HepG2 (cell line): ENCODE data around the gene CD3G. TPM values are rescaled to one million over a fixed set of nuclear protein-coding genes. Genes with fewer than 3 reads are reported as not detected.

Experiments used
- ASH2L ChIP-seq: fragments of 300-600, 200-600 bp; sonication (generic); IDR thresholded peaks from 2 replicates; pipeline ENCODE4 v1.7.0; 2017; ENCODE audit warnings: low read depth, mild to moderate bottlenecking, moderate library complexity, mixed read lengths, low read length; ENCODE audit not compliant: insufficient read length
- ATRX ChIP-seq: sonication (generic); formaldehyde crosslinking; IDR thresholded peaks from 2 replicates; pipeline ENCODE4 v1.4.0; 2020; ENCODE audit warnings: missing genetic modification reagents, borderline replicate concordance
- CENPT ChIP-seq: sonication (generic); formaldehyde crosslinking; IDR thresholded peaks from 2 replicates; pipeline ENCODE4 v1.8.0; 2022; ENCODE audit warnings: low read depth, mild to moderate bottlenecking, moderate library complexity, missing genetic modification reagents
- CTCF ChIP-seq: sonication (generic); formaldehyde crosslinking; IDR thresholded peaks from 2 replicates; pipeline ENCODE4 v1.5.0; 2020; ENCODE audit warnings: mild to moderate bottlenecking, missing genetic modification reagents, moderate library complexity
- DMAP1 ChIP-seq: IDR thresholded peaks from 2 replicates; pipeline ENCODE4 v1.6.1; 2016
- EEA1 ChIP-seq: sonication (generic); formaldehyde crosslinking; IDR thresholded peaks from 2 replicates; pipeline ENCODE4 v1.5.1; 2020; ENCODE audit warnings: mild to moderate bottlenecking, missing genetic modification reagents, borderline replicate concordance
- FOXC1 ChIP-seq: sonication (generic); formaldehyde crosslinking; IDR thresholded peaks from 2 replicates; pipeline ENCODE4 v1.8.0; 2022; ENCODE audit warnings: mild to moderate bottlenecking, missing genetic modification reagents, borderline replicate concordance
- FOXP1 ChIP-seq, 2 experiments: fragments of 450-650 bp in 1 of 2; IDR thresholded peaks; 2 replicates each; pipeline ENCODE4 v1.6.1; 2017 to 2018; ENCODE audit warnings: antibody characterized with exemption in 1 of 2
- FUBP1 ChIP-seq: sonication (generic); formaldehyde crosslinking; IDR thresholded peaks from 2 replicates; pipeline ENCODE4 v1.5.1; 2020; ENCODE audit warnings: missing genetic modification reagents, mild to moderate bottlenecking, borderline replicate concordance
- GATAD1 ChIP-seq: IDR thresholded peaks from 2 replicates; pipeline ENCODE4 v1.6.1; 2016; ENCODE audit warnings: missing genetic modification reagents, missing compliant biosample characterization
- GATAD2A ChIP-seq: IDR thresholded peaks from 2 replicates; pipeline ENCODE4 v1.6.1; 2016
- HNF4A ChIP-seq: sonication (generic); formaldehyde crosslinking; IDR thresholded peaks from 2 replicates; pipeline ENCODE4 v1.4.0; 2020; ENCODE audit warnings: missing genetic modification reagents
- HOXA9 ChIP-seq: sonication (generic); formaldehyde crosslinking; IDR thresholded peaks from 2 replicates; pipeline ENCODE4 v1.8.1; 2022; ENCODE audit warnings: missing genetic modification reagents, mild to moderate bottlenecking, moderate library complexity, borderline replicate concordance
- JUN ChIP-seq: sonication (generic); formaldehyde crosslinking; IDR thresholded peaks from 2 replicates; pipeline ENCODE4 v1.4.0; 2020; ENCODE audit warnings: mild to moderate bottlenecking, missing genetic modification reagents
- SAP130 ChIP-seq: IDR thresholded peaks from 2 replicates; pipeline ENCODE4 v1.6.1; 2016; ENCODE audit warnings: low read depth
- SOX6 ChIP-seq, 2 experiments: fragments of 450-650 bp in 1 of 2; sonication (generic) in 1 of 2; formaldehyde crosslinking in 1 of 2; IDR thresholded peaks; 2 replicates each; pipeline versions ENCODE4 v1.4.0 to v1.6.1; 2017 to 2020; ENCODE audit warnings: antibody characterized with exemption in 1 of 2, mild to moderate bottlenecking in 1 of 2, missing genetic modification reagents in 1 of 2
- ZBTB34 ChIP-seq: sonication (generic); formaldehyde crosslinking; IDR thresholded peaks from 2 replicates; pipeline ENCODE4 v1.8.0; 2022; ENCODE audit warnings: mild to moderate bottlenecking, missing genetic modification reagents
- ZKSCAN8 ChIP-seq: IDR thresholded peaks from 2 replicates; pipeline ENCODE4 v1.6.1; 2016; ENCODE audit warnings: borderline replicate concordance, missing genetic modification reagents, missing compliant biosample characterization
- ZNF3 ChIP-seq: IDR thresholded peaks from 2 replicates; pipeline ENCODE4 v1.7.0; 2017; ENCODE audit warnings: inconsistent platforms
- polyA plus RNA-seq, 8 experiments: library from polyadenylated mRNA; depleted of rRNA in 3 of 8; stranded (reverse) in 7 of 8; unstranded in 1 of 8; fragments of >200 nt; fragmentation: Illumina TruSeq in 4 of 8; extraction: Trizol in 4 of 8; gene quantifications; 2 replicates each; pipeline versions ENCODE4 v1.2.1 to v1.2.3, GENCODE V29; 2011 to 2016; ENCODE audit warnings: low read depth in 4 of 8, missing spikeins in 1 of 8, mixed read lengths in 1 of 8; ENCODE audit not compliant: insufficient read depth in 1 of 8
- total RNA-seq, 5 experiments: library from RNA; depleted of rRNA; stranded (reverse); fragments of >200 nt; fragmentation: Illumina TruSeq; extraction: Trizol; gene quantifications; 2 replicates each; pipeline ENCODE4 v1.2.3, GENCODE V29; 2016; ENCODE audit warnings: low read depth in 1 of 5
- TF ChIP-seq, protein P1 (sequence below): sonication (generic); formaldehyde crosslinking; IDR thresholded peaks from 2 replicates; pipeline ENCODE4 v1.4.0; 2020; ENCODE audit warnings: missing genetic modification reagents
- TF ChIP-seq, protein P2 (sequence below): sonication (generic); formaldehyde crosslinking; IDR thresholded peaks from 2 replicates; pipeline ENCODE4 v1.4.0; 2020; ENCODE audit warnings: mild to moderate bottlenecking, missing genetic modification reagents

CD3G gene
- total and polyA plus RNA-seq, 2 of the 13 experiments (the other 11 are each of a cell fraction or from before 2014, with no cell fraction given), result not detected

DNA sequence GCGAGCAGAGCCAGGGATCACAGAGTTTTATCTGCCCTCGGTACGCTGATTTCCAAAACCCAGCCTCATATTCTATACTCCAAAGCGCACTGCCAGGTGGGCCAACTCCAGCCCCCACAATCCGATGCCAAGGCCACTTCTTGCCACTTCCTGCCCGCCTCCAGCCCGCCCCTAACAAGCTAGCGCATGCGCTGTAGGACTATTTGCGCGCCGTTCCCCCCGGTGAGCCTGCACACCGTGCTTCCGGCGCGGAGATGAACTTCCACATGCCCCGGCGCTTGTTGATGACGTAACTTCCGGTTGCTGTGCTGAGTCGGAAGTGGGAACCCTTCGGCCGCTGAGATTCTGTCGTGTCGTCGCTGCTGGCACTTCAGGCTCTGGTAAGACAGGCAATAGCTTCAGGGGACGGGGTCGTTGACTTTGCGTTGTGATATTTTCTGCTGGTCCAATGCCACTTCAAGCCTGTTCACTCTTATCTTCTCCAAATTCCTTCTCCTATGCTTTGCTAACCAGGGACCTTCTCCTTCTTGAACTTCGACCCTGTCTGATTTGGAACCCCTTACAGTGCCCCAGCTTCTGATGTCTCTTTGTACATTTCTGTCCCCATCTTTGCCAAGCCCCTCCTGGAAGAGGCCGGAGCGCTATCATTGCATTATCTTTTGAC lies 15.3 kb downstream of the CD3G start, which contains the start of gene UBE4A (continued):
- TF ChIP-seq SOX6 (IDR thresholded peaks at IDR 0.05), result no peak
- peak; percentile 30; the same call in 1 of the 2 replicates for TF ChIP-seq SOX6 (CRISPR knock-in tag; IDR thresholded peaks at IDR 0.05)
- peak; percentile 88 for TF ChIP-seq ASH2L
- TF ChIP-seq ZBTB34 (CRISPR knock-in tag), result 0 out of 2 replicates have a peak, but pooled peaks have one; percentile 55
- no peak for TF ChIP-seq CTCF (CRISPR knock-in tag)
- peak; percentile 98 for TF ChIP-seq SAP130 (CRISPR knock-in tag)
- TF ChIP-seq CENPT, result no peak
- peak; percentile 61 for TF ChIP-seq GATAD2A (CRISPR knock-in tag)
- peak; percentile 60; the same call in 1 of the 2 replicates for TF ChIP-seq HNF4A (CRISPR knock-in tag)
- TF ChIP-seq ZKSCAN8 (CRISPR knock-in tag), result peak; percentile 44; the same call in 1 of the 2 replicates
- TF ChIP-seq JUN (CRISPR knock-in tag), result no peak
- TF ChIP-seq DMAP1 (CRISPR knock-in tag), result peak; percentile 74; the same call in 1 of the 2 replicates
- TF ChIP-seq EEA1 (CRISPR knock-in tag), result no peak
- no peak for TF ChIP-seq ZNF3 (CRISPR knock-in tag)
- TF ChIP-seq FOXC1, result no peak; the same call in 1 of the 2 replicates
- TF ChIP-seq, protein P1, sequence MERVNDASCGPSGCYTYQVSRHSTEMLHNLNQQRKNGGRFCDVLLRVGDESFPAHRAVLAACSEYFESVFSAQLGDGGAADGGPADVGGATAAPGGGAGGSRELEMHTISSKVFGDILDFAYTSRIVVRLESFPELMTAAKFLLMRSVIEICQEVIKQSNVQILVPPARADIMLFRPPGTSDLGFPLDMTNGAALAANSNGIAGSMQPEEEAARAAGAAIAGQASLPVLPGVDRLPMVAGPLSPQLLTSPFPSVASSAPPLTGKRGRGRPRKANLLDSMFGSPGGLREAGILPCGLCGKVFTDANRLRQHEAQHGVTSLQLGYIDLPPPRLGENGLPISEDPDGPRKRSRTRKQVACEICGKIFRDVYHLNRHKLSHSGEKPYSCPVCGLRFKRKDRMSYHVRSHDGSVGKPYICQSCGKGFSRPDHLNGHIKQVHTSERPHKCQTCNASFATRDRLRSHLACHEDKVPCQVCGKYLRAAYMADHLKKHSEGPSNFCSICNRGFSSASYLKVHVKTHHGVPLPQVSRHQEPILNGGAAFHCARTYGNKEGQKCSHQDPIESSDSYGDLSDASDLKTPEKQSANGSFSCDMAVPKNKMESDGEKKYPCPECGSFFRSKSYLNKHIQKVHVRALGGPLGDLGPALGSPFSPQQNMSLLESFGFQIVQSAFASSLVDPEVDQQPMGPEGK (CRISPR knock-in tag), result peak; percentile 71
- TF ChIP-seq FUBP1 (CRISPR knock-in tag), result no peak
- TF ChIP-seq, protein P2, sequence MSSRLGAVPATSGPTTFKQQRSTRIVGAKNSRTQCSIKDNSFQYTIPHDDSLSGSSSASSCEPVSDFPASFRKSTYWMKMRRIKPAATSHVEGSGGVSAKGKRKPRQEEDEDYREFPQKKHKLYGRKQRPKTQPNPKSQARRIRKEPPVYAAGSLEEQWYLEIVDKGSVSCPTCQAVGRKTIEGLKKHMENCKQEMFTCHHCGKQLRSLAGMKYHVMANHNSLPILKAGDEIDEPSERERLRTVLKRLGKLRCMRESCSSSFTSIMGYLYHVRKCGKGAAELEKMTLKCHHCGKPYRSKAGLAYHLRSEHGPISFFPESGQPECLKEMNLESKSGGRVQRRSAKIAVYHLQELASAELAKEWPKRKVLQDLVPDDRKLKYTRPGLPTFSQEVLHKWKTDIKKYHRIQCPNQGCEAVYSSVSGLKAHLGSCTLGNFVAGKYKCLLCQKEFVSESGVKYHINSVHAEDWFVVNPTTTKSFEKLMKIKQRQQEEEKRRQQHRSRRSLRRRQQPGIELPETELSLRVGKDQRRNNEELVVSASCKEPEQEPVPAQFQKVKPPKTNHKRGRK (CRISPR knock-in tag), result no peak
- TF ChIP-seq ATRX (CRISPR knock-in tag), result no peak
- no peak for TF ChIP-seq HOXA9 (CRISPR knock-in tag)
- TF ChIP-seq FOXP1 (IDR thresholded peaks at IDR 0.05), result no peak
- 0 out of 2 replicates have a peak, but pooled peaks have one; percentile 7 for TF ChIP-seq FOXP1 (CRISPR knock-in tag; IDR thresholded peaks at IDR 0.05)
- peak; percentile 99 for TF ChIP-seq GATAD1 (CRISPR knock-in tag)
